ENCODE measurements around the gene RAB8A. TPM values are rescaled to one million over a fixed set of nuclear protein-coding genes. Genes with fewer than 3 reads are reported as not detected.

Gene RAB8A
- total RNA-seq, 1 experiment from 2014 or later, result 103 TPM

- Histone ChIP-seq H4K8ac (replicated peaks; ENCODE audit: insufficient read length, low read depth, low read length) (no peak overlapping the region), H2BK5ac (ENCODE audit: insufficient read length, low read length) (no peak overlapping the region), H2BK20ac (ENCODE audit: low read depth, low read length, poor library complexity, severe bottlenecking) (no peak overlapping the region), H2BK120ac (ENCODE audit: low read depth, low read length, poor library complexity, severe bottlenecking) (no peak overlapping the region), H3T11ph (ENCODE audit: low read length) (no peak overlapping the region), H3K23me2 (ENCODE audit: insufficient read length, low read depth, low read length, poor library complexity, severe bottlenecking) (no peaks in the 10 kb centered on the region), H3K14ac (ENCODE audit: insufficient read depth, low read length) (no peak overlapping the region), H2AFZ (ENCODE audit: low read length) (no peak overlapping the region), H4K91ac (ENCODE audit: insufficient read length, low read depth, low read length) (no peak overlapping the region), H2BK12ac (ENCODE audit: insufficient read length, low read depth, low read length) (no peak overlapping the region), H3K23ac (ENCODE audit: insufficient read length, low read depth, low read length) (no peak overlapping the region), H2AK5ac (ENCODE audit: insufficient read length, low read length) (no peak overlapping the region), H3K56ac (ENCODE audit: insufficient read length, low read depth, low read length) (no peak overlapping the region), H3K79me1 (ENCODE audit: insufficient read depth, low read depth, low read length, poor library complexity, severe bottlenecking) (no peaks in the 10 kb centered on the region), H3K9ac (ENCODE audit: extremely low read depth, insufficient read length, low read length) (no peak overlapping the region), H4K5ac (ENCODE audit: insufficient read length, low read depth, low read length) (no peak overlapping the region), H3K4me1 (ENCODE audit: insufficient read depth, low read length) (no peaks in the 10 kb centered on the region), H3K27ac (ENCODE audit: insufficient read length, low read depth, low read length) (no peak overlapping the region), H3K4ac (ENCODE audit: low read depth, low read length) (no peak overlapping the region), H3K79me2 (ENCODE audit: insufficient read depth, low read length) (no peaks in the 10 kb centered on the region), H3K27me3 (ENCODE audit: insufficient read depth, low read length) (no peaks in the 10 kb centered on the region), H4K20me1 (ENCODE audit: control insufficient read depth, insufficient read depth, insufficient read length) (no peaks in the 10 kb centered on the region), H2BK15ac (ENCODE audit: low read depth, low read length) (no peak overlapping the region), H3K18ac (ENCODE audit: insufficient read length, low read depth, low read length) (no peak overlapping the region), H3K9me3 (ENCODE audit: control insufficient read depth, low read depth, low read length) (no peaks in the 10 kb centered on the region), H3K4me2 (ENCODE audit: insufficient read depth, insufficient read length, low read length) (no peak overlapping the region)
- no peak for DNase-seq
- no peaks in the 10 kb centered on the region for H3K27me3 Mint-ChIP-seq (ENCODE audit: low read depth)
- H3K27ac Mint-ChIP-seq, result peak overlapping the region in 1 of 3 experiments; percentile 83; a peak in 1 of 7 replicates
- no peak for TF ChIP-seq CTCF (conservative IDR thresholded peaks at IDR 0.05)
- WGBS (ENCODE audit: extremely low coverage, insufficient read length, low lambda C conversion rate), result no CpG with 5 or more reads among the region's 14 CpGs
- no peaks in the 10 kb centered on the region for H3K4me1 Mint-ChIP-seq
- H3K4me3 Mint-ChIP-seq, result no peak overlapping the region
- H3K9me3 Mint-ChIP-seq, result no peaks in the 10 kb centered on the region
- peaks cover 34 to 82% (median 67%) of the 10 kb centered on the region in 3 experiments for H3K36me3 Mint-ChIP-seq (ENCODE audit: insufficient read depth in 1 of 3, low read depth in 3 of 3)
These were observed 13.3 kb downstream of the RAB8A start for GRCh38 chr19:16124953-16125352.

All from H9 (cell line).